GM21447 (cell line): ENCODE data around the gene C9orf40.

Experiments
- ATAC-seq: cut with Tn5 transposase; IDR thresholded peaks from one replicate; pipeline ENCODE4 v1.9.1; 2021; ENCODE audit not compliant: unreplicated experiment

Gene C9orf40, protein sequence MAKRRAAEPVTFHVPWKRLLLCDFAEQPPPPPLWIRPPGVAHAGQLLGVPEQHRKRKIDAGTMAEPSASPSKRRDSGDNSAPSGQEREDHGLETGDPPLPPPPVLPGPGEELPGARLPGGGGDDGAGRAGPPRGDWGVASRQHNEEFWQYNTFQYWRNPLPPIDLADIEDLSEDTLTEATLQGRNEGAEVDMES

DNA sequence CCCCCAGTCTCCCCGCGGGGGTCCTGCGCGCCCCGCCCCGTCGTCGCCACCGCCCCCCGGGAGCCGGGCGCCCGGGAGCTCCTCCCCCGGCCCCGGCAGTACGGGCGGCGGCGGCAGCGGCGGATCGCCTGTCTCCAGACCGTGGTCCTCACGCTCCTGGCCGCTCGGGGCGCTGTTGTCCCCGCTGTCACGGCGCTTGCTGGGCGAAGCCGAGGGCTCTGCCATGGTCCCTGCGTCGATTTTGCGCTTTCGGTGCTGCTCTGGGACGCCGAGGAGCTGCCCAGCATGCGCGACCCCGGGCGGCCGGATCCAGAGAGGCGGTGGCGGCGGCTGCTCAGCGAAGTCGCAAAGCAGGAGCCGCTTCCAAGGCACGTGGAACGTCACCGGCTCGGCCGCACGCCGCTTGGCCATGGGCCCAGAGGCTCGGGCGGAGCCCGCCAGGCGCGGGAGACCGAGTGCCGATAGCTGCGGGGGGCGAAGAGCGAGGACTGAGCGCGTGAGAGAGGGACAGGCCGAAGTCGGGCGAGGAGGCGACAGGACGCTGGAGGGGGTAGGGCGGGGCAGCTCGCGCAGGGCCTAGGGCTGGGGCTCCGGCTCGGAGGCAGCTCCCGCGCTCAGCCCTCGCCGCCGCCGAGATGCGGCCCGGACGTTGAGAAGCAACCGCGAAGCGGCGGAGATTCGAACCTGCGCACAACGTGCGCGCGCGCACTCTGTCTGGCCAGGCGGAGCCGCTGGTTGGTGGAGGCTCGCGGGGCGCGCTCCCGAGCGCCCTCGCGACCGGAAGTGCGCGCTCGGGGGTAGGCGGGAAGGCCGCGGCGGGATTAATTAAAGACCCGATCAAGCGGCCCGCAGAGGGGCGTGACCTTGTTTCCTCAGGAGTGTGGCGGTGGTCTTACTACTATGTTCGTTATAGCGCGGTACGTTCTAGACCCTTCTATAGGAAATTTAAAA, at the start of gene C9orf40:
Gene C9orf40 (minus strand): TSS at position 712 of the 951 bp plus-strand sequence. CDS start 301 bp downstream, at position 411.
- ATAC-seq: peak; percentile 91

GRCh38 chr9:75001719-75002421, 49.2 kb upstream of the C9orf40 start:
- ATAC-seq: peak; percentile 82

DNA sequence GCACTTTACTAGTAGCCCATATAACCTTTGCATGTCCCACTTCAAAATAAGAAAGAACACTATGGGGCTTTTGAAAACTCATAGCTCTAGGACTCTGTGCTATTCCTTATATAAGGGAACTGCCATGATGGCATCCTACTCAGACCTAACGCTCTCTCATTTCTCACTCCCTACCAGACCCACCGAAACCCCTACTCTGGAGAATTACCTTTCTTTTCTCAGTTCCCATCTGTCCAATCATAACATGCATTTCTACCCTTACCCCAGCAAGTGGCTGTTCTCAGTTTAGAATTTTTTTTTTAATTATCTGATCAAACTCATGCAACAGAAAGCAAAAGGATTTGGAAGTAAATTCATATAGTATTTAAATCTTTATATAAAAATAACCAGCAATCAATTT, 48.1 kb upstream of the C9orf40 start:
- peak; percentile 77 for ATAC-seq

GRCh38 chr9:74985041-74985440, 32.3 kb upstream of the C9orf40 start:
- ATAC-seq: no peak

- ATAC-seq: no peak
Observed at GRCh38 chr9:74983709-74984108, 31.0 kb upstream of the C9orf40 start.

DNA sequence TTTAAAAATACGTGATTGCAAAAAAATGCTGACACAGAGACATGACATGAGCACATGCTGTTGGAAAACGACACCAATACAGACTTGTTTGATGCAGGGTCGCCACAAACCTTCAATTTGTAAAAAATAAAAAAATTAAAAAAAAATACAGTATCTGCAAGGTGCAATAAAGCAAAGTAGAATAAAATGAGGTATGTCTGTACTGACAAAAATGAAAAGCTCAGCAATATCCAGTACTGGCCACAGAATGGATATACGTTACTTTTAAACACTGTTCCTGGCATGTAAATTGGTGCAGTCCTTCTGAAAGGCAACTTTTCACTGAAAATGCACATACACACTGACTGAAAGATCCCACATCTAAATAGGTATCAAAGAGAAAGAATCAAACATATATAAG, 27.1 kb upstream of the C9orf40 start:
- no peak for ATAC-seq

GRCh38 chr9:74977287-74977686, 24.6 kb upstream of the C9orf40 start:
- no peak for ATAC-seq

GRCh38 chr9:74975538-74975937, 22.8 kb upstream of the C9orf40 start:
- ATAC-seq: no peak

GRCh38 chr9:74974558-74974957, 21.8 kb upstream of the C9orf40 start:
- ATAC-seq: no peak

DNA sequence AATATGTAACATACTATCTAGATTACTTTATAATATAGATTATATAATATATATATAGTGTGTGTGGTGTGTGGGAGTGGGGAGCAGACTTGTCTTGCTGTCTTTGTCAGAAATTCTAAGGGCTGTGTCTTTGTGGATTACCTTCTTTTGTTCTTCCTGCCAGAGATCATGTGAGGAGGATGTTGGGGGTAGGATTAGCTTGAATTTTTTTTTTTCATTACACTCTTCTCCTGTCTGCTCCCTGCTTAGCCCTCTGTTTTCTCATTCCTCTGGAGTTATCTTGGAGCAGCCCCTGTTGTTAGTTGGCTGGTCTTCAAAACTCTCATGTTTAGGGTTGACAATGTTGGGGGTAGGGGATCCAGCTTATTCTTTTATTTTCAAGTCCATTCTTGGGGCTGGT, 21.0 kb upstream of the C9orf40 start:
- no peak for ATAC-seq

GRCh38 chr9:74963056-74963455, 10.3 kb upstream of the C9orf40 start:
- ATAC-seq: no peak

GRCh38 chr9:74961496-74961895, 8.8 kb upstream of the C9orf40 start:
- ATAC-seq: no peak

- ATAC-seq: no peak
Observed at GRCh38 chr9:74960561-74960960, 7.8 kb upstream of the C9orf40 start.

- no peak for ATAC-seq
Observed at GRCh38 chr9:74958587-74958986, 5.9 kb upstream of the C9orf40 start.

DNA sequence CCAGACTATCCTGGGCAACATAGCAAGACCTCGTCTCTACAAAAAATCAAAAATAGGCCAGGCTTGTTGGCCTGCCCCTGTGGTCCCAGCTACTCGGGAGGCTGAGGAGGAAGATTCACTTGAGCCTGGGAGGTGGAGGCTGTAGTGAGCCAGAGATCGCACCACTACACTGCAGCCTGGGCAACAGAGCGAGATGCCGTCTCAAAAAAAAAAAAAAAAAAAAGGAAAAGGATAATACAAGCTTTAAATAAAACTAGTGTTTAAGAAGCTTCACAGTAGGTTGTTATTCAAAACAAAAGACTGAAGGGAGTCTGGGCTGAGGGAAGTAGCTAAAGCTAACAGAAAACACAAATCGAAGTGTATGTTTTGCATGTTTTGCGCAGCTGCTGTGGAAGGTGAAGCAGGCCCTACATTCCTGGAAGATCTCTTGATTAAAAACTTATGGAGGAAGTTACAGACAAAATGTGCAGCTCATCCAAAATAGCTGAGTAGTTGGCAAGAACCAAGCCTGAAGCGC, 581 bp upstream of the C9orf40 start:
- no peak for ATAC-seq

DNA sequence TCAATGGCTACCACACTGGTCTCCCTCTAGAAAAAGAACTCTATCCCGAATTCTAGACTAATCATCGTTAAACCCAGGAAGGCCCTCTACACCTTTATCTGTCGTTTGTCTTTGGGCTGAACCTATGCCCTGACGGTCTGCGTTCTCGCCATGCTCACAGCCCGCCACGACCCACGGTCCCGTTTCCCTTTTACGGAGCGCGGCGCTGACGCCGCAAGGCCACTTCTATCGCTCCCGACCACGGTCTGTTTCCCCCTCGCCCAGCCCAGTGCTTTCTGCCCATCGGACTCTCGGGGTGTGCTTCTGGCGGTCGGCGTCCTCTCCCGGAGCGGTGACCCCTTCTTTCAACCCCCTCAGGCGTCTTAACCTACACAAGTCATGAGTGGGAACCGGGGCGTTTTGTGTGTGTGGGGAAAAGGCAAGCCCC, 974 bp downstream of the C9orf40 start:
- ATAC-seq: peak; percentile 42

DNA sequence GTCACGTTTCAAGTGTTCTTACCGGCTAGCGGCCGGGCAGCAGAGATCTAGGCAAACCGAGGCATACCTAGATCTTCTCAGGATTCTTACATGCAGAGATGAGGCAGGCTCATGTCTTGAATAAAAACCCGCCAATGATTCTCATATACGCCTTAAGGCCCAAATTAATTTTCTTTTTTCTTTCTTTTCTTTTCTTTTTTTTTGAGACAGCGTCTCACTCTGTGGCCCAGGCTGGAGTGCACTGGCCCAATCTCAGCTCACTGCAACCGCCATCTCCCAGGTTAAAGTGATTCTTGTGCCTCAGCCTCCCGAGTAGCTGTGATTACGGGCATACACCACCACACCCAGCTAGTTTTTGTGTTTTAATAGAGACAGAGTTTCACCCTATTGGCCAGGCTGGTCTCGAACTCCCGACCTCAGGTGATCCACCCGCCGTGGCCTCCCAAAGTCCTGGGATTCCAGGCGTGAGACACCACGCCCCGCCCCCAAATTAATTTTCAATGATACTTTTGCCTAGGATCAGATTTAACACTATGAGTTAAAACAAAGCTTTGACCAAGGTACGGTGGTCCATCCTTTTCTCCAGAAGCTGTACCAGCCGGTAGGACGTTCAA, 1.5 kb downstream of the C9orf40 start:
- peak; percentile 0 for ATAC-seq

DNA sequence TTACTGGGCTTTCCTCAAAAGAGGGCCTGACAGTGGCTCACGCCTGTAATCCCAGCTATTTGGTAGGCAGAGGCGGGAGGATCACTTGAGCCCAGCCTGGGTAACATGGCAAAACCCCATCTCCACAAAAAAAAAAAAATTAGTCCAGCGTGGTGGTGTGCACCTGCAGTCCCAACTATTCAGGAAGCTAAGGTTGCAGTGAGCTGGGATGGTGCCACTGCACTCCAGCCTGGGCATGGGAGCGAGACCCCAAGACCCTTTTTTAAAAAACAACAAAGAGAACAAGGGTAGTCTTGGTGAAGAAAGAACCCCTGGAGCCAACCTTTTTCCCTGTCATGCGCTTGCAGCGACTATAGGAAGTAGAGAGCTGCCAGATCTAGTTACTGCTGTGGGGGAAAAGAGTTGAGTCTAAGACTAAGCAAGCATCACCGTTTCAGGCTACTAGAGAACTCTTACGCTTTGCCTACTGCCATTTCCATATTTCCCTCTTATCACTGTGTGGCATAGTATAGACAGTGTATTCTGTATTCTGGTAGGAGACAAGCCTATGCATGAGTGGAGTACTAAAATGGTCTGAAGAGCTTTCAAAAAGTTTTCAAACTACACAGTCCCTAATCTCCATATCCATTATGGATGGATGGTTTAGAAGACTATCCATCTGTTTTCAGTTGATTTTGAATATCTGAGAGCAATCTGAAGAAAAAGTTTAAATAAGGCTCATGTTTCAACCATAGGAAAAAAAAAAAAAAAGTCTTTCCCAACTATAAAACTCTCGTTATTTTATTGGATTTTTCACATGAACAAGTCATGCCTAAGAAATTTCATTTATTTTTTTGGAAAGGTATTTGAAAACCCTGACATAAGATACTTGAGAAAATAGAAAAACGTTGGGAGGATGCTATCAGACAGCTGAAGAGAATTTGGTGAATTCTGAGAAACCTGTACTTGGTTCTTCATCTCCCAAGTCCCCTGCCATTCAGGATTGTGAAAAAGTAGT, 2.6 kb downstream of the C9orf40 start:
- ATAC-seq: no peak

DNA sequence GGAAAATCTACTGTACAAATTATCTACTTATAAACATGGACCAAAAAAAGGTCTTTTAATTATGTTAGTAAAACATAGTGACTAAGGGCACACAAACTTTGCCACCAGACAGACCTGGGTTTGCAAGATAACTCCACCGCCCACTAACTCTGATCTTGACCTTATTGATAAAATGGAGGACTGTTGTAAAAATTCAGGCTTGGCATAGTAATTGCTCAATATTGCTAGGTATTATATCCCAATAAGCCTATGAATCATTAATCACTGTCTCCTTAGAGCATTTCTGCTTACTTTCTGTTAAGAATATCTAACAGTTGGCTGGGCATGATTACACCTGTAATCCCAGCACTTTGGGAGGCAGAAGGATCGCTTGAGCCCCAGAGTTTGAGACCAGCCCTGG, 3.8 kb downstream of the C9orf40 start:
- no peak for ATAC-seq

DNA sequence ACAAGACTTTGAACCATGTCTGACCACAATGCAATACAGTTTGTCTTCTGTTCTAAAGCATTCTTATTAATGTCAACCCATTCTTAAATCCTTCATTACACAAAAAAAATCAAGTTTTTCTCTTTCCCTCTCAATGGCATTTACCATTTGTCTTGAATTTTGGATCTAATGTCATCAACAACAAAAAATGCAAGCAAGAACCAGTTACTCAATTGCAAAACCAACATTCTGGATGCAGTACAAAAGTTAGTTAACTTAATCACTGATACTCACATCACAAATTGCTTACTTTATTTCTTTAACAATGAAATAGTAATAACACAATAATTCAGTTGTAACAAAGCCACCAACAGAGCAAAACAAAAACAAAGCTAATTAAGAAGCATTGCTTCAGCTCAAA, 6.0 kb downstream of the C9orf40 start:
- ATAC-seq: no peak
